Activated CD4-positive, alpha-beta T cell treated with anti-CD3 and anti-CD28 coated beads, Interleukin-2, amount 50 U/mL, for 16 hours (primary cell): ENCODE data around the gene DNAI1.

ENCODE experiments used
- DNase-seq: peaks from one replicate; pipeline ENCODE4 v3.0.0-alpha.2; 2020

The DNAI1 gene

GRCh38 chr9:34560599-34561214 lies 102.1 kb downstream of the DNAI1 start:
- no peak for DNase-seq

GRCh38 chr9:34562135-34562745 lies 103.6 kb downstream of the DNAI1 start:
- peak; percentile 23 for DNase-seq

GRCh38 chr9:34563262-34563661 lies 104.7 kb downstream of the DNAI1 start:
- DNase-seq: no peak

GRCh38 chr9:34564617-34565016 lies 106.0 kb downstream of the DNAI1 start:
- DNase-seq: no peak

GRCh38 chr9:34565856-34566255 lies 107.3 kb downstream of the DNAI1 start:
- DNase-seq: no peak

- no peak for DNase-seq
Measured at GRCh38 chr9:34566322-34566721, 107.7 kb downstream of the DNAI1 start.

GRCh38 chr9:34566972-34567371 lies 108.4 kb downstream of the DNAI1 start:
- DNase-seq: no peak

GRCh38 chr9:34568133-34568532 lies 109.5 kb downstream of the DNAI1 start:
- DNase-seq: no peak

- no peak for DNase-seq
Measured at GRCh38 chr9:34568774-34569173, 110.2 kb downstream of the DNAI1 start.

GRCh38 chr9:34570376-34570775 lies 111.8 kb downstream of the DNAI1 start:
- DNase-seq: no peak
